ENCODE measurements around the gene MRPL49. TPM values are rescaled to one million over a fixed set of nuclear protein-coding genes. Genes with fewer than 3 reads are reported as not detected.

Gene MRPL49
- total RNA-seq, 4 donors from 2014 or later: 68.1 to 76.2 (median 72.0) TPM

- TF ChIP-seq, protein P1, sequence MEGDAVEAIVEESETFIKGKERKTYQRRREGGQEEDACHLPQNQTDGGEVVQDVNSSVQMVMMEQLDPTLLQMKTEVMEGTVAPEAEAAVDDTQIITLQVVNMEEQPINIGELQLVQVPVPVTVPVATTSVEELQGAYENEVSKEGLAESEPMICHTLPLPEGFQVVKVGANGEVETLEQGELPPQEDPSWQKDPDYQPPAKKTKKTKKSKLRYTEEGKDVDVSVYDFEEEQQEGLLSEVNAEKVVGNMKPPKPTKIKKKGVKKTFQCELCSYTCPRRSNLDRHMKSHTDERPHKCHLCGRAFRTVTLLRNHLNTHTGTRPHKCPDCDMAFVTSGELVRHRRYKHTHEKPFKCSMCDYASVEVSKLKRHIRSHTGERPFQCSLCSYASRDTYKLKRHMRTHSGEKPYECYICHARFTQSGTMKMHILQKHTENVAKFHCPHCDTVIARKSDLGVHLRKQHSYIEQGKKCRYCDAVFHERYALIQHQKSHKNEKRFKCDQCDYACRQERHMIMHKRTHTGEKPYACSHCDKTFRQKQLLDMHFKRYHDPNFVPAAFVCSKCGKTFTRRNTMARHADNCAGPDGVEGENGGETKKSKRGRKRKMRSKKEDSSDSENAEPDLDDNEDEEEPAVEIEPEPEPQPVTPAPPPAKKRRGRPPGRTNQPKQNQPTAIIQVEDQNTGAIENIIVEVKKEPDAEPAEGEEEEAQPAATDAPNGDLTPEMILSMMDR (IDR thresholded peaks at IDR 0.05): no peak
- no peak for TF ChIP-seq POLR2A (IDR thresholded peaks at IDR 0.05)
- intact Hi-C loops (cut with DNase I): no loop called here
- H3K4me1 ChIP-seq: peaks cover 45 to 81% (median 46%) of the 10 kb centered on the region in 3 donors
These were observed 7.5 kb upstream of the MRPL49 start for GRCh38 chr11:65114538-65115171.

GRCh38 chr11:65115361-65116082, 6.6 kb upstream of the MRPL49 start:
- Histone ChIP-seq H3K27ac (peak overlapping the region in 1 of 4 donors; percentile 98), H3K4me1 (peaks cover 42 to 81% (median 42%) of the 10 kb centered on the region in 3 donors), H3K9me3 (no peaks in the 10 kb centered on the region), H3K4me3 (peak overlapping the region in 1 of 4 donors; percentile 79), H3K27me3 (no peaks in the 10 kb centered on the region), H3K36me3 (peaks cover 5 to 40% (median 10%) of the 10 kb centered on the region in 3 donors)
- WGBS, 2 donors: 93 to 94% methylated on average over 3 to 9 of the region's 21 CpGs
- intact Hi-C loops (cut with DNase I): no loop called here
- TF ChIP-seq POLR2A (IDR thresholded peaks at IDR 0.05): no peak
- TF ChIP-seq, protein P1 (IDR thresholded peaks at IDR 0.05): no peak
- no peak for DNase-seq

More at GRCh38 chr11:65114538-65115171, 7.5 kb upstream of the MRPL49 start:
- H3K4me3 ChIP-seq: no peak overlapping the region
- no peak overlapping the region for H3K27ac ChIP-seq
- WGBS, 2 donors: 73 to 93% methylated on average over 3 to 6 of the region's 11 CpGs
- H3K36me3 ChIP-seq: peaks cover 2 to 35% (median 3%) of the 10 kb centered on the region in 3 donors
- H3K27me3 ChIP-seq: no peaks in the 10 kb centered on the region
- DNase-seq: no peak
- H3K9me3 ChIP-seq: no peaks in the 10 kb centered on the region

GRCh38 chr11:65116370-65117205, 5.5 kb upstream of the MRPL49 start:
- intact Hi-C loops (cut with DNase I): no loop called here

GRCh38 chr11:65117206-65118096, 4.7 kb upstream of the MRPL49 start, which contains the start of gene ZNHIT2:
TSS of gene ZNHIT2 (minus strand) at chr11:65117701. CDS start at chr11:65117653, 48 bp downstream.
- Histone ChIP-seq H3K9me3 (no peaks in the 10 kb centered on the region), H3K4me3 (peak within 1 kb of the TSS; percentile 74 to 96 (median 86)), H3K27me3 (no peaks in the 10 kb centered on the region), H3K4me1 (peaks cover 32 to 75% (median 36%) of the 10 kb centered on the region in 3 donors), H3K36me3 (peaks cover 5 to 49% (median 14%) of the 10 kb centered on the region in 3 donors), H3K27ac (peak within 1 kb of the TSS; percentile 83 to 98 (median 90))
- TF ChIP-seq, protein P1 (IDR thresholded peaks at IDR 0.05): peak; percentile 91 to 99 (median 96)
- TF ChIP-seq POLR2A (IDR thresholded peaks at IDR 0.05): peak in 2 of 4 donors; percentile 59 to 64
- WGBS, 2 donors: 0 to 1% methylated on average over 24 to 37 of the region's 89 CpGs
- peak; percentile 87 for DNase-seq
- intact Hi-C loops (cut with DNase I): no loop called here

More at GRCh38 chr11:65116370-65117205, 5.5 kb upstream of the MRPL49 start:
- H3K27ac ChIP-seq: peak overlapping the region; percentile 83 to 98 (median 90)
- H3K4me3 ChIP-seq: peak overlapping the region; percentile 74 to 96 (median 86)
- H3K27me3 ChIP-seq: no peaks in the 10 kb centered on the region
- H3K9me3 ChIP-seq: no peaks in the 10 kb centered on the region
- H3K4me1 ChIP-seq: peaks cover 40 to 81% (median 40%) of the 10 kb centered on the region in 3 donors
- H3K36me3 ChIP-seq: peaks cover 5 to 49% (median 14%) of the 10 kb centered on the region in 3 donors
- no peak for TF ChIP-seq POLR2A (IDR thresholded peaks at IDR 0.05)
- TF ChIP-seq, protein P1 (IDR thresholded peaks at IDR 0.05): no peak
- WGBS, 2 donors: 24 to 60% methylated on average over 1 to 25 of the region's 68 CpGs
- DNase-seq: no peak
